MM.1S (cell line): ENCODE results near the gene TMEM259.
A peak's percentile ranks its signal among the peaks of the same experiment; 100 is the strongest.

ENCODE experiments used
- DNase-seq: peaks from one replicate; pipeline ENCODE4 v3.0.0-alpha.2; 2015
- H2AFZ ChIP-seq: fragments of 300-600 bp; sonication (generic); 2 replicates; pipeline ENCODE4 v1.6.0; 2016; ENCODE audit warnings: antibody characterized with exemption, low read length
- H3F3A ChIP-seq: fragments of 300-600 bp; sonication (generic); 2 replicates; pipeline ENCODE4 v1.6.1; 2016; ENCODE audit warnings: mild to moderate bottlenecking, antibody characterized with exemption, low read length, moderate library complexity, mixed read lengths; ENCODE audit not compliant: insufficient read depth
- H3K27ac ChIP-seq: fragments of 300-600 bp; sonication (generic); 2 replicates; pipeline ENCODE4 v1.5.1; 2016; ENCODE audit warnings: mild to moderate bottlenecking, low read length
- H3K27me3 ChIP-seq: fragments of 300-600 bp; sonication (generic); replicated peaks from 2 replicates; pipeline ENCODE4 v1.6.0; 2016; ENCODE audit warnings: low read length; ENCODE audit not compliant: insufficient read depth
- H3K36me3 ChIP-seq: fragments of 300-600 bp; sonication (generic); replicated peaks from 2 replicates; pipeline ENCODE4 v1.6.1; 2016; ENCODE audit warnings: mild to moderate bottlenecking, low read length, mixed read lengths; ENCODE audit not compliant: insufficient read depth
- H3K4me1 ChIP-seq: fragments of 300-600 bp; sonication (generic); 2 replicates; pipeline ENCODE4 v1.6.1; 2016; ENCODE audit warnings: low read length, mixed read lengths
- H3K4me2 ChIP-seq: fragments of 300-600 bp; sonication (generic); 2 replicates; pipeline ENCODE4 v1.6.0; 2016; ENCODE audit warnings: low read depth, low read length
- H3K4me3 ChIP-seq: fragments of 300-600 bp; sonication (generic); 2 replicates; pipeline ENCODE4 v1.5.1; 2016; ENCODE audit warnings: low read length, mixed read lengths
- H3K79me2 ChIP-seq: fragments of 300-600 bp; sonication (generic); 2 replicates; pipeline ENCODE4 v1.6.1; 2016; ENCODE audit warnings: mixed run types, low read length, mixed read lengths
- H3K9ac ChIP-seq: fragments of 300-600 bp; sonication (generic); 2 replicates; pipeline ENCODE4 v1.6.1; 2016; ENCODE audit warnings: low read length, mixed read lengths
- H3K9me2 ChIP-seq: fragments of 300-600 bp; sonication (generic); replicated peaks from 2 replicates; pipeline ENCODE4 v1.6.1; 2016; ENCODE audit warnings: mild to moderate bottlenecking, low read length, mixed read lengths; ENCODE audit not compliant: insufficient read depth
- H3K9me3 ChIP-seq: fragments of 300-600 bp; sonication (generic); replicated peaks from 2 replicates; pipeline ENCODE4 v1.6.1; 2016; ENCODE audit warnings: mild to moderate bottlenecking, low read length, mixed read lengths; ENCODE audit not compliant: insufficient read depth
- H4K20me1 ChIP-seq: fragments of 300-600 bp; sonication (generic); 2 replicates; pipeline ENCODE4 v1.6.1; 2016; ENCODE audit warnings: mild to moderate bottlenecking, low read length, moderate library complexity, mixed read lengths; ENCODE audit not compliant: insufficient read depth
- EZH2 ChIP-seq: fragments of 300-600 bp; sonication (generic); optimal IDR thresholded peaks from 2 replicates; pipeline ENCODE3; 2017; ENCODE audit warnings: low read depth, mild to moderate bottlenecking, antibody characterized with exemption, low read length, mixed read lengths
- EZH2phosphoT487 ChIP-seq: fragments of 300-600 bp; sonication (generic); IDR thresholded peaks from 2 replicates; pipeline ENCODE4 v1.6.1; 2018; ENCODE audit warnings: antibody characterized with exemption, low read length
- TF ChIP-seq, protein P1 (sequence below): fragments of 300-600 bp; sonication (generic); IDR thresholded peaks from 2 replicates; pipeline ENCODE4 v1.5.1; 2016; ENCODE audit warnings: antibody characterized with exemption, low read length, mixed read lengths

The TMEM259 gene

DNA sequence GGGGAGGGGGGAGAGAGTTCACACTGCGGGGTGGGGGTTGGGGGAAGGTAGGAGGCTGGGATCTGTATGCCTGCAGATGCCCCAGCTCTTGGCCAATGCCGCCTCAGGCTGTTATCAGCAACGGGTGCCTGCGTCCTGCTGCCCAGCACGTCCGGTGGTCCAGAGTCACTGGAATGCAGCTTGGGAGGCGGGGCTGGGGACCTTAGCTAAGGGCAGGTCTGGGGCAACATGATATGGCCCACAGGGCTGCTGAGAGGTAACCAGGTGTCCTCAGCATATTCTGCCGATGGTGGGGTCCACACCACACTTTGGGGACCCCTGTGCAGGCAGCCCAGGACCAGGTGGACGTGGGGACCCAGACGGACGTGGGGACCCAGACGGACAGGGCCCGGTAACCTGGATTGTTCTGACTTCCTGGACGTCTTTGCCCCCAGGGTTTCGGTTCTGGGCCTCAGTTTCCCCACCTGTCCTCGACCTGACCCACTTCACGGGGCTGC is 45.4 kb upstream of the TMEM259 start:
- Histone ChIP-seq H3K4me2 (peak overlapping the region; percentile 99), H3K27ac (no peak overlapping the region), H3K79me2 (peaks cover 46% of the 10 kb centered on the region), H3K4me1 (peaks cover 22% of the 10 kb centered on the region), H3K9me3 (no peaks in the 10 kb centered on the region), H3F3A (peaks cover 60% of the 10 kb centered on the region), H3K9me2 (no peaks in the 10 kb centered on the region), H3K36me3 (0 out of 2 replicates have a peak, but pooled peaks cover 4% of the 10 kb centered on the region), H3K4me3 (peak overlapping the region; percentile 98), H3K9ac (peak overlapping the region; percentile 83), H3K27me3 (no peaks in the 10 kb centered on the region), H2AFZ (peak overlapping the region; percentile 58; the same call in 1 of the 2 replicates), H4K20me1 (no peaks in the 10 kb centered on the region)
- no peak for DNase-seq
- TF ChIP-seq EZH2phosphoT487, result no peak

DNA sequence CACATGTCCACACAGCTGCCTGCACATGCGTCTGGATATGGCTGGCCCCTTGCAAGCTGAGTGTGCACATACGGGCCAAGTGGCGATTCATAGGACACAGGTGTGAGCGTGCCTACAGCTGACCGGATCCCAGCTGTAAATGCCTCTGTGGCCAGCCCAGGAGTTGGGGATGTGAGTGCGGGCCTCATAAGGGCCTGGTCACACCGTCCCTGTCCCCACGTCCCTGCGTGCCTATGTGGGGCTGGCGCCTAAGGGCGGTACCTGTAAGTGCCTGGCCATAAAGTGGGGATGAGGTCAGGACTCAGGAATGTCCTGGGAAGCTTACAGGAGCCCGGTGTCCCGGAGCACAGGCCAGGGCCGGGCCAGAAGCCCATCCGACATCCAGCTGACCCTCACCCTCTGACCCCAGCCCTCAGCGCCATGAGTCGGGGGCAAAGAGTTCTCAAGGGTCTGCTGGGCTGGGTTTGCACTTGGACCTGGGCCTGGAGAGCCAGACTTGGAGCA is 44.7 kb upstream of the TMEM259 start:
- Histone ChIP-seq H3K4me3 (no peak overlapping the region), H3K36me3 (0 out of 2 replicates have a peak, but pooled peaks cover 1% of the 10 kb centered on the region), H3K79me2 (peaks cover 41% of the 10 kb centered on the region), H3K4me1 (peaks cover 22% of the 10 kb centered on the region), H3K9me3 (no peaks in the 10 kb centered on the region), H3F3A (peaks cover 60% of the 10 kb centered on the region), H3K27ac (no peak overlapping the region), H3K9ac (no peak overlapping the region), H2AFZ (no peak overlapping the region), H4K20me1 (no peaks in the 10 kb centered on the region), H3K9me2 (no peaks in the 10 kb centered on the region), H3K4me2 (no peak overlapping the region), H3K27me3 (no peaks in the 10 kb centered on the region)
- TF ChIP-seq EZH2phosphoT487 (no peak), EZH2 (no peak)
- TF ChIP-seq, protein P1, sequence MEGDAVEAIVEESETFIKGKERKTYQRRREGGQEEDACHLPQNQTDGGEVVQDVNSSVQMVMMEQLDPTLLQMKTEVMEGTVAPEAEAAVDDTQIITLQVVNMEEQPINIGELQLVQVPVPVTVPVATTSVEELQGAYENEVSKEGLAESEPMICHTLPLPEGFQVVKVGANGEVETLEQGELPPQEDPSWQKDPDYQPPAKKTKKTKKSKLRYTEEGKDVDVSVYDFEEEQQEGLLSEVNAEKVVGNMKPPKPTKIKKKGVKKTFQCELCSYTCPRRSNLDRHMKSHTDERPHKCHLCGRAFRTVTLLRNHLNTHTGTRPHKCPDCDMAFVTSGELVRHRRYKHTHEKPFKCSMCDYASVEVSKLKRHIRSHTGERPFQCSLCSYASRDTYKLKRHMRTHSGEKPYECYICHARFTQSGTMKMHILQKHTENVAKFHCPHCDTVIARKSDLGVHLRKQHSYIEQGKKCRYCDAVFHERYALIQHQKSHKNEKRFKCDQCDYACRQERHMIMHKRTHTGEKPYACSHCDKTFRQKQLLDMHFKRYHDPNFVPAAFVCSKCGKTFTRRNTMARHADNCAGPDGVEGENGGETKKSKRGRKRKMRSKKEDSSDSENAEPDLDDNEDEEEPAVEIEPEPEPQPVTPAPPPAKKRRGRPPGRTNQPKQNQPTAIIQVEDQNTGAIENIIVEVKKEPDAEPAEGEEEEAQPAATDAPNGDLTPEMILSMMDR, result no peak
- no peak for DNase-seq

DNA sequence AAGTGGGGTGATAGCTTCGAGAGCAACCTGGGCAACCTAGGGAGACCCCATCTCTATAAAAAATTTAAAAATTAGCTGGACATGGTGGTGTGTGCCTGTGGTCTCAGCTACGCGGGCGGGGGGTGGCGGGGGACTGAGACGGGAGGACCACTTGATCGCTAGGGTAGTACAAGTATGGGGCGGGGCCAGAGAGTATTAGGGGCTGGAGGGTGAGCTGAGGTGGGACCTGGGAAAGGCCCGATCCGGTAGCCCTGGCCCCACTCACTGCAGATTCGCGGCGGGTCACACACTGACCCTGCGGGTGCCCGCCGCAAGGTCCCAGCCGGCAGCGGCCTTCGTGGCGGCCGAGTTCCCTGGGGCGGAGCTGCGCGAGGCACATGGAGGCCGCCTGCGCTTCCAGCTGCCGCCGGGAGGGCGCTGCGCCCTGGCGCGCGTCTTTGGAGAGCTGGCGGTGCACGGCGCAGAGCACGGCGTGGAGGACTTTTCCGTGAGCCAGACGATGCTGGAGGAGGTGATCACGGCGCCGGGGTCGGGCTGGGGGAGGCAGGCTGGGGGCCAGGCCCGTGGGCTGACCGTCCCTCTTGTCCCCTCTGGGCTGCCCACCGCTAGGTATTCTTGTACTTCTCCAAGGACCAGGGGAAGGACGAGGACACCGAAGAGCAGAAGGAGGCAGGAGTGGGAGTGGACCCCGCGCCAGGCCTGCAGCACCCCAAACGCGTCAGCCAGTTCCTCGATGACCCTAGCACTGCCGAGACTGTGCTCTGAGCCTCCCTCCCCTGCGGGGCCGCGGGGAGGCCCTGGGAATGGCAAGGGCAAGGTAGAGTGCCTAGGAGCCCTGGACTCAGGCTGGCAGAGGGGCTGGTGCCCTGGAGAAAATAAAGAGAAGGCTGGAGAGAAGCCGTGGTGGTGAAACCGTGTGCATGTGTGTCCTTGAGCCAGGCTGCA is 44.0 kb upstream of the TMEM259 start:
- Histone ChIP-seq H3K9me3 (no peaks in the 10 kb centered on the region), H3K9me2 (no peaks in the 10 kb centered on the region), H3K36me3 (no peaks in the 10 kb centered on the region), H3K27ac (no peak overlapping the region), H3F3A (peaks cover 59% of the 10 kb centered on the region), H3K9ac (no peak overlapping the region), H3K79me2 (peaks cover 34% of the 10 kb centered on the region), H4K20me1 (no peaks in the 10 kb centered on the region), H3K4me1 (peaks cover 22% of the 10 kb centered on the region), H3K27me3 (no peaks in the 10 kb centered on the region), H2AFZ (peak overlapping the region; percentile 22; the same call in 1 of the 2 replicates), H3K4me3 (no peak overlapping the region), H3K4me2 (peak overlapping the region; percentile 46; the same call in 1 of the 2 replicates)
- DNase-seq, result peak; percentile 83
- no peak for TF ChIP-seq EZH2phosphoT487
- TF ChIP-seq, protein P1, result peak; percentile 85
